ENCODE measurements around the gene PSAP.

Gene PSAP

GRCh38 chr10:71844695-71845094 lies 6.4 kb downstream of the PSAP start:
- DNase-seq (ENCODE audit: low spot score), result no peak

- no peak for DNase-seq (ENCODE audit: low spot score)
Measured at GRCh38 chr10:71844084-71844483, 7.0 kb downstream of the PSAP start.

GRCh38 chr10:71842856-71843686 lies 8.0 kb downstream of the PSAP start:
- no peak for DNase-seq (ENCODE audit: low spot score)

GRCh38 chr10:71842422-71842821 lies 8.6 kb downstream of the PSAP start:
- DNase-seq (ENCODE audit: low spot score), result no peak

- no peak for DNase-seq (ENCODE audit: low spot score)
Measured at GRCh38 chr10:71840958-71841335, 10.1 kb downstream of the PSAP start.

GRCh38 chr10:71840177-71840957 lies 10.7 kb downstream of the PSAP start:
- peak; percentile 18 for DNase-seq (ENCODE audit: low spot score)

GRCh38 chr10:71838264-71839211 lies 12.5 kb downstream of the PSAP start:
- no peak for DNase-seq (ENCODE audit: low spot score)

GRCh38 chr10:71837098-71837827 lies 13.8 kb downstream of the PSAP start:
- DNase-seq (ENCODE audit: low spot score), result no peak

- DNase-seq (ENCODE audit: low spot score), result no peak
Measured at GRCh38 chr10:71836596-71836974, 14.5 kb downstream of the PSAP start.

- DNase-seq (ENCODE audit: low spot score), result no peak
Measured at GRCh38 chr10:71835671-71836595, 15.1 kb downstream of the PSAP start.

GRCh38 chr10:71834343-71834674 lies 16.7 kb downstream of the PSAP start:
- no peak for DNase-seq (ENCODE audit: low spot score)

- DNase-seq (ENCODE audit: low spot score), result no peak
Measured at GRCh38 chr10:71833451-71834342, 17.4 kb downstream of the PSAP start.

- no peak for DNase-seq (ENCODE audit: low spot score)
Measured at GRCh38 chr10:71832967-71833366, 18.1 kb downstream of the PSAP start.

GRCh38 chr10:71831646-71832552 lies 19.2 kb downstream of the PSAP start:
- peak; percentile 37 for DNase-seq (ENCODE audit: low spot score)

GRCh38 chr10:71830726-71831125 lies 20.3 kb downstream of the PSAP start:
- DNase-seq (ENCODE audit: low spot score), result no peak

- no peak for DNase-seq (ENCODE audit: low spot score)
Measured at GRCh38 chr10:71829896-71830295, 21.2 kb downstream of the PSAP start.

- no peak for DNase-seq (ENCODE audit: low spot score)
Measured at GRCh38 chr10:71829171-71829570, 21.9 kb downstream of the PSAP start.

GRCh38 chr10:71828702-71829101 lies 22.3 kb downstream of the PSAP start:
- no peak for DNase-seq (ENCODE audit: low spot score)
